NCI-H345 (cell line): ENCODE data around the gene MXD1.
"Not testable (repeated sequence)": the region's sequence is repeated elsewhere in the genome, so short reads cannot be mapped to it uniquely, and the experiment has no call there.

ENCODE experiments used
- DNase-seq: peaks from one replicate; lab custom pipeline; 2025; lab: John Stamatoyannopoulos, UW

MXD1 gene

DNA sequence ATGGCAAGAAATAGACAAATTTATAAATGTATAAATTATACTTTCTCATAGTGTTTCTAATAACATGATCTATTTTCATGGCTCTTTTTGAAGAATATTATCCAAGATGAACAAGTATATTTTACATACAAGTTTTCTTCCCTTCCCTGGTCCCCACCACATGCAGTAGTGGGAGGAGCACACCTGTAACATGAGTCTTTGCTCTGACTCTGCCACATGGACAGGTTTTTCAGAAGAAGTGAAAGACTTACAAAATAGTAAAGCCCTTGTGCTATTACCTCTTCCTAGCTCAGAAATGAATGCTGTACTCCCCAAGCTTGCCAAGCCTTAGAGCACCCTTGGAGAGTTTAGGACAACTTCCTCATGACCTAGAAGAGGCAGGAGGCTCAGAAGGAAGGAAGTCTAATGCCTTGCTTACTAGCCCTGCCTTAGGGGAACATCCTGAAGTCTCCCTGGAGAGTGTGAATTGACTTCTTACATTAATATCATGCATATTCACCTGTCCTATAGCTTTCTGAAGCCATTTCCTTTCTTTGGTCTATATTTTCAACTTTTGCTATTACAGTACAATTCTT lies 18.4 kb downstream of the MXD1 start:
- no peak for DNase-seq

- DNase-seq: no peak
Observed at GRCh38 chr2:69933839-69934613, 19.1 kb downstream of the MXD1 start.

- DNase-seq: no peak
Observed at GRCh38 chr2:69934614-69934908, 19.7 kb downstream of the MXD1 start.

- DNase-seq: no peak
Observed at GRCh38 chr2:69935011-69935410, 20.1 kb downstream of the MXD1 start.

DNA sequence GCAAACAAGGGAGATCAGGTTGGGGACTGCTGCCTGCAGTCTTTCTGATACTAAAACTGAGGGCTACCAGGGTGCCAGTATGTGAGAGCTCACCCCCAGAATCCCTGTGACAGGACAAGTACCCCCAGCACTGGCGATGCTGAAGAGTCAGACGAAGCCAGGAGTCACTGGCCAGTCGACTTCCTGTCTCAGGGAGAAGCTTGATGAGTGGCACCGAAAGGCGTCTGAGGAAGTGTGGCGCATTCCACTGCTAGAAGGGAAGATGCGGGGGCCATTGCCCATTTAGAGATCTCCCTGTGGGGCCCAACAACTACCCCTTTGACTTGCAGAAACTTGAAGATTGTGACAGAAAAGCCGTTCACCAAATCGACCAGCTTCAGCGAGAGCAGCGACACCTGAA lies 22.0 kb downstream of the MXD1 start:
- DNase-seq: no peak

- DNase-seq: no peak
Observed at GRCh38 chr2:69937968-69938367, 23.1 kb downstream of the MXD1 start.

GRCh38 chr2:69939722-69940121 lies 24.8 kb downstream of the MXD1 start:
- no peak for DNase-seq

GRCh38 chr2:69940691-69941090 lies 25.8 kb downstream of the MXD1 start:
- DNase-seq: no peak

- no peak for DNase-seq
Observed at GRCh38 chr2:69943000-69943842, 28.3 kb downstream of the MXD1 start.

GRCh38 chr2:69943843-69944525 lies 29.1 kb downstream of the MXD1 start:
- no peak for DNase-seq

DNA sequence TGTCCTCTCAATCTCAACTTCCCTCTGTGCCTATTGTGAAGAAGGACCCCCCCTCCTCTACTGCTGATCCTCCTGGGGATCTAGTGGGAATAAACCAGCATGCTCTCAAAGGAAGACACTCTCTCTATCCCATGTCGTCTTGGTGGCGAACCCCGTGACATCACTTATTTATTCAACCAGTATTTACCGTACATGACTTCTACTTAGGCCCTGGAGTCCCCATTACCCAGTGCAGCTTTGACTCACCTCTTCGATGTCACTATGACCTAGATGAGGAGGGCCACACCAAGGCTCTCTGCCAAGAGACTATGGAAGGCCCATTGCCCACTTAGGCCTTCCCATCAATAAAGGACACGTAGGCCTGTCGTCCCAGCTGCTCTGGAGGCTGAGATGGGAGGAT lies 29.8 kb downstream of the MXD1 start:
- no peak for DNase-seq

GRCh38 chr2:69945441-69945840 lies 30.5 kb downstream of the MXD1 start:
- no peak for DNase-seq

DNA sequence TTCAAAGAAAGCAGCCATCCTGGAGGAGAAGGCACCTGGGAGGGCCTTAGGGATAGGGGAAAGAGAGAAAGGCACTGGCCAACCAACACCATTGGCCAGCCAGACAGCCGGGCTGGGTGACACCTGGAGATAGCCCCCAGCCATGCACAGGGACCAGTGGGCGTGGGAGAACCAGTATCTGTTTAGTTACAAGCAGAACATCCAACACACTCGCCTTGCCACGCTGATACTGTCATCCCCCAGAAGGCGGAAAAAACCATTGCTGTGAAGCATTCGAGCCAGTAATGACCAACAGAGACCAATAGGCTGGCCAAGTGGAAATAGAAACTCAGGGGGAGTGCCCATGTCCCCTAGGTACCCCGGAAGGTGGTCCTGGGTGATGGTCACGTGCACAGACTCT lies 31.0 kb downstream of the MXD1 start:
- no peak for DNase-seq

GRCh38 chr2:69946351-69947324 lies 31.7 kb downstream of the MXD1 start:
- DNase-seq: no peak

DNA sequence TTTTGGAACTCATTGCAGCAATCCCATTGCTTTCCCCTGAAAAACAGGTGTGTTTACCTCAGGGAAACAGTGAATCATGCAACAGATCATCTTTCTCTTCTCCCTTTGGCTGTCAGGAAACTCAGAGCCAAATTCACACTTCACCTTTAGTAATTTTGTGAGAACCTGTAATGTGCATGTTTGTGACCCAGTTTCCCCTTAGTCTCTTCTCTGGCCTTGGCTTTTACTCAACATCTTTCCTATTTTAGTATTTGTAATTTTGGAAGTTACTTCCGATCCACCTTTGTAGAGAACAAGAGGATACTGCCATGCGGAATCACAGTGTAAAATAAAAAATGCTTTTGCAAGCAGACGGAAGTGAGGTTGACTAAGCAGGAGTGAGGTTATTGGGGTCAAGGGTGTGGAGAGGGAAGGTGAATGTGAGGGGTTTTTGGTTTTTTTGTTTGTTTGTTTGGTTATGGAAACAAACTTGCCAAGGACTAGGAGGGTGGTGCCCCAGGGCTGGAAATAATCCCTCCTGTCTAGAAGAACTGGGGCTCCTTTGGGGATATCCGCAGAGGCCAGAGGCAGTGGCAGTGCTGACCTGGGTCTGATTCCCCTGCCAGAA lies 32.5 kb downstream of the MXD1 start:
- no peak for DNase-seq

DNA sequence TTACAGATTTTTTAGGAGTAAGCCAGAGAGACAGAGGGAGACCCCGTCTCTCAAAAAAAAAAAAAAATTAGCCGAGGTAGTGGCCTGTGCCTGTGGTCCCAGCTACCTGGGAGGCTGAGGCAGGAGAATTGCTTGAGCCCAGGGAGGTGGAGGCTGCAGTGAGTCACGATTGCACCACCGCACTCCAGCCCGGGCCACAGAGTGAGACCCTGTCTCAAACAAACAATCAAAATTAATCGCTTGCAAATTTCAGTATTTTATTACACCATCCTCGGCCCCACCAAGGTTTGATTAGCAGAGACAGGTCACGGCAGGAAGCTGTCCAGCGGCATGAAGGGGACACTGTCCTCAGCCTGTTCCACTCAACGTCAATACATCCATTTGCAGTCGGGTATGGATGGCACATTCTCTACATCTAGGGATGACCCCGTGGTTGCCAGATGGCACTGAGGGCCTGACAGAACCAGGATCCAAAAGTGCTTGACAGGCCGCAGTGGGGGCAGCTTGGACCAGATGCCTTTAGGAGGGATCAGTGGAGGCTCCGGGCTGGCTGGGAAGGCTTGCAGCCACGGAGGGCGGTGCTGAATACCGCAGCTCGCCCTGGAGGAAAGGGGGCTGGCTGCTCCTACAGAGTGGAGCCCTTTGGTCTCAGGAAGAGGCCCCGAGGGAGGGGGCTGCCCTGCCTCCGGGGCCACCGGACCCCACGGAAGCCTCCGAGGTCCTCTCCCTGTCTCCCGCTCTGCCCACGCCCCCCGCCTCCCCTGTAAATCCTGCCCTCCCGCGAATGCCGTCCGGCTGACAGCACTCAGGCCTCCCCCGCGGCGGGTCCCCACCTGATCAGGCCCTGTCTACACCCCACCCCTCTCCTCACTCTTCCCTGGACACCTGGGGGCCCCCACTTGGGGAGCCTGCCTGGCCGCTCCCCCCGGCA lies 33.4 kb downstream of the MXD1 start:
- no peak for DNase-seq

- DNase-seq: no peak
Observed at GRCh38 chr2:69948963-69949645, 34.2 kb downstream of the MXD1 start.

DNA sequence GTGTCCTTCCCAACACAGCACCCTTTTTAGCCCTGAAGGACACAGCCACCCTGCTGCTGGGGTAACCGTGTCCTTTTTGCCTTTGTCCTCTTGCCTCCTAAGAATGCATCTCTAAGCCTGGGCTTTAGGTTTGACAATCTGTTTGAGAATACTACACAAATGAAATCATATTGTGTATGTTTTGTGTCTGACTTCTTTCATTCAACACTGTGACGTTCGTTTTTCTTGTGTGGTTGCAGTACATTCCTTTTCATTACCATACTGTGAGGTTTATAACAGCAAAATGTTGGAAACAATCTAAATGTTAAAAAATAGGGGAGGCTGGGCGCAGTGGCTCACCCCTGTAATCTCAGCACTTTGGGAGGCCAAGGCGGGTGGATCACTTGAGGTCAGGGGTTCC lies 35.3 kb downstream of the MXD1 start:
- no peak for DNase-seq

DNA sequence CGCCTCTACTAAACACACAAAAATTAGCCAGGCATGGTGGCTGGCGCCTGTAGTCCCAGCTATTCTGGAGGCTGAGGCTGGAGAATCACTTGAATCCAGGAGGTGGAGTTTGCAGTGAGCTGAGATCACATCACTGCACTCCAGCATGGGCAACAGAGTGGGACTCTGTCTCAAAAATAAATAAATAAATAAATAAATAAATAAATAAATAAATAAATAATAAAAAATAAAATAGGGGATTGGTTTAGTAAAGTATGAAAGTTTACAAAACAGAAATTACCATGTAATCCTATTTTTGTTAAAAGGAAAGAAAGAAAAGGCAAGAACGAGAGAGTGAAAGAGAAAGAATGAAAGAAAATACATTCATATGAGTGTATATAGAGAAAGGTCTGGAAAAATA lies 35.8 kb downstream of the MXD1 start:
- not testable (repeated sequence) for DNase-seq
